NOMO-1 (cell line): ENCODE results near the gene PET117.
A peak's percentile ranks its signal among the peaks of the same experiment; 100 is the strongest.
"Not testable (repeated sequence)": the region's sequence is repeated elsewhere in the genome, so short reads cannot be mapped to it uniquely, and the experiment has no call there.

Experiments
- DNase-seq, 2 experiments: peaks; one replicate each; lab custom pipeline; 2025; ENCODE audit not compliant: unreplicated experiment in 2 of 2; lab: John Stamatoyannopoulos, UW

PET117 gene

GRCh38 chr20:18156045-18156444 lies 18.4 kb downstream of the PET117 start:
- DNase-seq, result no peak

- no peak for DNase-seq
These were observed 26.7 kb downstream of the PET117 start for GRCh38 chr20:18164356-18164755.

- DNase-seq, result no peak
These were observed 27.9 kb downstream of the PET117 start for GRCh38 chr20:18165553-18165952.

- peak in 1 of 2 experiments; percentile 15 for DNase-seq
These were observed 28.7 kb downstream of the PET117 start for GRCh38 chr20:18166241-18166881.

- no peak for DNase-seq
These were observed 29.3 kb downstream of the PET117 start for GRCh38 chr20:18166950-18167349.

GRCh38 chr20:18172379-18172778 lies 34.7 kb downstream of the PET117 start:
- no peak for DNase-seq

GRCh38 chr20:18174906-18175683 lies 37.4 kb downstream of the PET117 start:
- no peak for DNase-seq

GRCh38 chr20:18176318-18176785 lies 38.7 kb downstream of the PET117 start:
- no peak for DNase-seq

GRCh38 chr20:18180366-18180765 lies 42.7 kb downstream of the PET117 start:
- not testable (repeated sequence) for DNase-seq

GRCh38 chr20:18180815-18181214 lies 43.2 kb downstream of the PET117 start:
- no peak for DNase-seq

- DNase-seq, result no peak
These were observed 49.4 kb downstream of the PET117 start for GRCh38 chr20:18187020-18187419.

GRCh38 chr20:18188434-18188833 lies 50.8 kb downstream of the PET117 start:
- DNase-seq, result no peak

- no peak for DNase-seq
These were observed 52.9 kb downstream of the PET117 start for GRCh38 chr20:18190338-18191233.

GRCh38 chr20:18191306-18191705 lies 53.6 kb downstream of the PET117 start:
- DNase-seq, result no peak
